Measurements from ENCODE around the gene SLC34A3.
A peak's percentile ranks its signal among the peaks of the same experiment; 100 is the strongest.

The SLC34A3 gene

DNA sequence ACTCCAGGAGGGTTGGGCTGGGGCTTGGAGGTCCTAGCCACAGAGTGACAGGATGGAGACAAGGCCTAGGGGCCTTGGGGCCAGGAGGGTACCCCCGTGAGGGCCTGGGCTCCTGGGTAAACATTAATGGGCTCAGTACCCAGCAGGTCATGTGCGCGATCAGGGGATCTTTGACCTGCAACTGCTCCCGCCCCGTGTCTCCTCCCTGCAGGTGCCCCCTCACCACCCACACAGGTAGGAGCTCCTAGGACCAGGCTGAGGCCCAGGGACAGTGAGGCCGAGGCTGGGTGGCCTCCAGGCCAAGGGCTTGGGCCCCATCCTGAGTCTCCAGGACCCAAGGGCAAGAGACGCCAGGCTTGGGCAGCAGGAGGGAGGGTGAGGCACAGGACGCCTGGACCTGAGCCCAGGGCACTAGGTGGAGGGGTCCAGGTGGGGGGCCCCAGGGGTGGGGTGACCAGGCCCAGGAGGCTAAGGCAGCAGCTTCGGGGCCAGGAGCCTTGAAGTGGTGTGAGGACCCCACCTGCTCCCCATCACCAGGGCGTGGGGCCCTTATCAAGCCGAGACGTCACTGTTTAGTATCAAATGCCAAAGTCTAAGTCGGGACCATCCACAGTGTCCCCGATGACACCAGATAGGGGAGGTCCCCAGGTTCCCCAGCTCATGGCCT is at the start of gene SLC34A3:
TSS of gene SLC34A3 (plus strand) at position 197 of the 667 bp plus-strand sequence. CDS start 802 bp downstream, outside the sequence.
- no peak for DNase-seq

DNA sequence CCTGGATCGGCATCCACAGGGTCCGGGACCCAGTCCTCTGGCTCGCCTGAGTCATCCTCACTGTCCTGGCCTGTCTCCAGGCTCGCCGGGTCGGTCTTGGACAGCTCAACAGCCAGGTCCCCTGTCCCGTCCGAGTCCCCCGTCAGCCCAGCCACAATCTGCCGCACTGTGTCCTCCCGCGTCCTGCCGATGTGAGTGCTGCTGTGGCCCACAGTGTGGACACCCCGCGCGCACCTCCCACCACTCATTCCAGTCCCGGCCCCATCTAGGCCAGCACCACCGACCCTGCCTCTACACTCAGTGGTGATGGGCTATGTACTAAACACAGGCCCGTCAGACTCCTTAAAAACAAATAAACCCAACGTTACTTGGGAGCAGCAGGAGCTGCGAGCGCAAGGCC is 49.0 kb upstream of the SLC34A3 start:
- no peak for DNase-seq

DNA sequence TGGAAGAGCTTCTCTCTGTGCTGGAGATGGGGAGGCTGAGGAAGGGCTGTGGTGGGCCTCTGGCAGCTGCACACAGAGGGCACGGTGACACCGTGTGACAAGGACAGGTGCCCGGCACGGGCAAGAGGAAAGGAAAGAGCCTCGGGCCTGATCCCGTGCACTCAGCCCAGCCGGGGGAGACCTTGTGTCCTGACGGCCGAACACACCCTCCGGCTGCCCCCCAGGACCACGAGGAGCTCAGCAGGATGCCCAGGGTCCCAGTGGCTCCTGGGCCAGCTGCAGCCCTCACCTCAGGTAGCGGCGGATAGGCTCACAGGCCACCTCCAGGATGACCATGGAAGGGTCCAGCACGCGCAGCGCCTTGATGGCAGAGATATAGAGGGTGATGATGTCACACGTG is 47.9 kb upstream of the SLC34A3 start:
- no peak for DNase-seq

DNA sequence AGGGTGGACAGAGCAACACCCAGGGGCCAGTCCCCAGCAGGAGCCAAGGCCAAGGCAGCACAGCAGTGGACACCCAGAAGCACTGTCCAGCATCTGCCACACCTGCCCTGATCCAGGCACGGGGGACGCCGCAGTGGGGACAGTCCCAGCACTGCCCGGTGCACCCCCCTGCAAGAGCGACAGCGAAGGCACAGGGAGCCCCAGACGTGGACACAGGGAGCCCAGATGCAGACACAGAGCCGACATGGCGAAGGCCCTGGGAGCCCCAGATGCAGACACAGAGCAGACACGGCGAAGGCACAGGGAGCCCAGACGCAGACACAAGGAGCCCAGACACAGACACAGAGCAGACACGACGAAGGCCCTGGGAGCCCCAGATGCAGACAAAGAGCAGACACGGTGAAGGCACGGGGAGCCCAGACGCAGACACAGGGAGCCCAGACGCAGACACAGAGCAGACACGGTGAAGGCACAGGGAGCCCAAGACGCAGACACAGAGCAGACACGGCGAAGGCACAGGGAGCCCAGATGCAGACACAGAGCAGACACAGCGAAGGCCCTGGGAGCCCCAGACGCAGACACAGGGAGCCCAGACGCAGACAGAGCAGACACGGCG is 46.6 kb upstream of the SLC34A3 start:
- no peak for DNase-seq

DNA sequence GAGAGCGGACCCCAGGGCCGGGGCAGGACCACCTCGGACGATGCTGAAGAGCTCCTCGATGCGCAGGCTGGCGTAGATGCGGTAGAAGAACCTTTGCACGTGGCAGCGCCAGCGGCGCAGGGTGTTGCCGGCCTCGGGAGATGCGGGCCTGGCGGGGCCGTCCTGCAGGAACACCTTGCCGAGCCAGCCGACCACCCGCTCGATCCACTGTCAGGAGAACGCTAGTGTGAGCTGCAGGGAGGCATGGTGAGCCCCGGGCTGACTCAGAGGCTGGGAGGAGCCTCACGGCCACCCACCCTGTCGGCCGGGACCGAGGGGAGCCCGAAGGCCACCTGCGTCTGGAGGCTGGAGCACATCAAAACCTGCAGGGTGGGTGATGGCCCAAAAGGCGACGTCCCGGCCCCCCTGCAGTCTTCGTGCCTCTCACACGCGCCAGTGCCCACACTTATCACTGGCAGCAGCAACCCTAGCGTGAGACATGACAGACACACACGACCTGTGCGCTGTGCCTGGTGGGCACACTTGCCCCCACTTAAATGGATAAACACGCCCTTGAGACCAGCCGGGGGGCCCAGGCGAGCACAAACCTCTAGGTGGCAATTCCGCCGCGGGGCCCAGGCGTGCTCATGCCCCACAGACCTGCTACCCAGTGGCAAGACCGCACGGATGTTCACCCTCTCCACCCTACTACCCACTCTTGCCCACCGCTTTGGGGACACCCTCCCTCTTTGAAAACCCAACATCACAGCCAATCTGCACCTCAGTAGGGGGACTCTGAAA is 45.6 kb upstream of the SLC34A3 start:
- no peak for DNase-seq

DNA sequence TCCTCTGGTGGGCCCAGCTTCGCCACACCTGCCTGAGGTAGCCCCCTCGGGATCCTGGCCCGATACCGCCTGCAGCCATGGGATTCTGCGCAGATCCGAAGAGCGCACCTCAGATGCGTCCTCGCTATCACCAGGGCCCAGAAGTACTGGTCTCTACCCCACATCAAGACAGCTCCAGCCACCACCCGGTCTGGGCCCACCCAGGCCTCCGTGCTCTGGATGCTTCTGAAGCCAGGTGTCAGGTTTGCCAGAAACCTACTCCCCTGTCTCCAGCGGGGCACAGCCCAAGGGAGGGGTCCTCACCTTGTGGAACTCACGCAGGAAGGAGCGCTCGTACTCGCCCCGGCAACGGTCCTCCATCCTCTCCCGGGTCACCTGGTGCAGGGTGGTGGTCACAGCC is 44.8 kb upstream of the SLC34A3 start:
- DNase-seq: no peak

DNA sequence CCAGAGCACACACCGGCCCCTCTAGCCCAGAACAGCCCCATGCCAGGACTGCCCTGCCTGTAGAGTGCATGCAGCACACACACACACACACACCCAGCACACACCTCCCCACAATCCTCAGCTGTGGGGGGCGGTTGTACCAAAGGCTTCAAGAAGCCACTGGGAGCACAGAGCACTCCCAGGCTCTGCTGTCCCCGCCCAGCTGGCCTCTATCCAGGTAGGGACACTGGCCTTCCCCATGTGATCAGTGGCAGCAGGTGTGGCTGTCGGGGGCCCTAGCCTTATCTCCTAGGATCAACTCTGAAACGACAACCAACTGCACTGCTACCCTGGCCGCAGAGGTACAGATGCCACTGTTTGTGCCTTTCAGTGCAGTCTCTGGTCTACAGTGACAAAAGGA is 44.3 kb upstream of the SLC34A3 start:
- DNase-seq: no peak

DNA sequence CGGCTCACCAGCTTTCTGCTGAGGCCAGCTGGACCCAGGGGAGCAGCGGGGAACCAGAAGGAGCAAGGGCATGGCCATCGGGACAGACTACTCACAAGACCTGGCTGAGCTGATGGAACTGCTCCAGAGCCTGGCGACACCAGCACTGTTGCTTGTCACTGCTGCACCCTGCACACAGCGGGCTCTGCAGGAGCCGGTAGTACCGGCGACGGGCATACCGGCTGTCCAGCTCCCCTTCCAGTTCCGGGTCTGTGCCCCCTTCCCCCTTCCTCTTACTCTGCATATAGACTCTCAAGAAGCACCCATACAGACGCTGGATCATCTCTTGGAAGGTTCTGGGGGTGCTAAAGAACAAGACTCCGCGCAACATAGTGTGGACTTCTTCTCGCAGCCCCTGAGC is 43.3 kb upstream of the SLC34A3 start:
- DNase-seq: no peak

DNA sequence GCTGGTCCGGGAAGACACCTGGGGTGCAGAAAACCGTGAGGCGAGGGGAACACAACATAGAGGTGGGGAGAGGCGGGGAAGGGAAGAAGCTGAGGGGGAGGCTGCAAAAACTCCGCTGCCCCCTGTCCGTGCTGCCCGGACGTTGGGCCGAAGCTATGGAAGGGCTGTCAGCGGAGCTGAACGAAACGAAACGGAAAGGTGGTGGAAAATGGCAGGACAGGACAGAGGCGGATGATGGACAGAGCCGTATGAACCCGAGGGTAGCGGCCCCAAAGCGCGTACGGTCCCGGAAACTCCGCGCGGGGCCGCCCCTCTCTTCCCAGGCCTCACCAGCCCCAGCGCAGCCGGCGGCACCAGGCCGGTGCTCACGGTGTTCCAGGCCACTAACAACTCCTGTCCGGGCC is 42.6 kb upstream of the SLC34A3 start:
- no peak for DNase-seq

DNA sequence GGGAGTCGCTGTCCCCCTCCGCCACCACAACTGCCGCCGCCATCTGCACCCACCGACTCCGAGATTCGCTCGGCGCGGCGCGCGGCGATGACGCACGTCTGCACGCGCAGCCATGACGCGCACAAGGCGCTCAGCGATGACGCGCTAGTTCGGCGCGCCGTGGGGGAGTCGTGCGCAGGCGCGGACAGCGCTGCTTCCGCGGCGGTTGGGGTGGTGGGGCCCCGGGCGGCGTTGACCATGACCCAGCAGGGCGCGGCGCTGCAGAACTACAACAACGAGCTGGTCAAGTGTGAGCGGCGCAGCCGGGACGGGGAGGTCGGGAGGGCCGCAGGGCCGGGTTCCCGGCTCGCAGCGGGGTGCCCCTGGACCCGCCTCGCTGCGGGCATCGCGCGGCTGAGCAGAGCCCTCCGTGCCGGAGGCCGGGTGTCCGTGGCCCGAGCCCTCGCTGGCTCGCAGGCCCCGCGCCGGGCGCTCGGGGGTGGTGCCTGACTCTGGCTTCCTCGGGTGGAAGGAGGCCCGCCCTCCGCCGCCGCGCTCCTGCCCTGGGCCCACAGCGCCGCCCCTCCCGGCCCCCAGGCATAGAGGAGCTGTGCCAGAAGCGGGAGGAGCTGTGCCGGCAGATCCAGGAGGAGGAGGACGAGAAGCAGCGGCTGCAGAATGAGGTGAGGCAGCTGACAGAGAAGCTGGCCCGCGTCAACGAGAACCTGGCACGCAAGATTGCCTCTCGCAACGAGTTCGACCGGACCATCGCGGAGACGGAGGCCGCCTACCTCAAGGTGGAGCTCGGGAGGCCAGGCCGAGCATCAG is 42.0 kb upstream of the SLC34A3 start, which contains the start of the genes ANAPC2 and SSNA1:
TSS of gene ANAPC2 (minus strand) at position 71 of the 807 bp plus-strand sequence. CDS start at position 43, 28 bp downstream.
TSS of gene SSNA1 (plus strand) at position 187 of the 807 bp plus-strand sequence. CDS start at position 238, 51 bp downstream.
- DNase-seq: peak; percentile 90

DNA sequence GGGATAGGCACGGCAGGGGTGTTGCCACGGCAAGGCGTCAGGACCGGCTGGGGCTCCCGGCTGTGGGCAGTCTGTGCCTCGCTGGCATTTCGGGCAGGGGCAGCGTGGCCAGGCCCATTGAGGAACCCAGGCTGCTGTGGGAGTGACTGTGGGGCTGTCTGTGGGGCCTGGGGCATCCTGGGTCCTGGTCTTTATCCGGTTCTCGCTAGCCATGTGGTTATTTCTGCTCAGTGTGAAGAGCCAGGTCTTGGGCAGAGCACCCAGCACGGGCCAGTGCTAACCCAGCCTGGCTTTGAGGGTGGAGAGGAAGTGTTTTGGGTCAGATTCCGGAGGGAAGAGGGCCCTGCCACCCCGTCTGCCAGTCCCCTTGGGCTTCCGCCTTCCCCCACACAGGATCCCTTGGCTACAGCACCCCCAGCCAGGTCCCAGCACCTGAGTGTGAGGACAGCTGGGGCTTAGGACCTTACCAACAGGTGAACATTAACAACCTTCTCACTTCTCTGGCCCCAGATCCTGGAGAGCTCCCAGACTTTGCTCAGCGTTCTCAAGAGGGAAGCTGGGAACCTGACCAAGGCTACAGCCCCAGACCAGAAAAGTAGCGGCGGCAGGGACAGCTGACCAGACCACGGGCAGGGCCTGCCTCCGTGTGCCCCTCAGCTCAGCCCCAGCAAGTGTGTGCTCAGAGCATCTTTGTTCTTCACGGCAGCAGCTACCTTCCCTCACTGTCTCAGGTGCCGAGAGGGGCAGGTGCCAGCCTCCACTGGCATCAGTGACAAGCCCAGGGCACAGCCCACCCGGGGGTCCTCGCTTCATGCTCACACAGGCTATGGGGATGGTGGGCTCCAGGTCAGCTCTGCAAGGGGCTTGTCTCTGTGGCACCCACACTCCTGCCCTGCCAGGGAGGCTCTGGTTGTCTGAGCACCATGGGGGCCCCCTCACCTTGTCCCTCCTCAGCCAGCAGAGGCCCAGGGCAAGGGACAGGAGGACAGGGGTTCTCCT is 41.1 kb upstream of the SLC34A3 start:
- no peak for DNase-seq

DNA sequence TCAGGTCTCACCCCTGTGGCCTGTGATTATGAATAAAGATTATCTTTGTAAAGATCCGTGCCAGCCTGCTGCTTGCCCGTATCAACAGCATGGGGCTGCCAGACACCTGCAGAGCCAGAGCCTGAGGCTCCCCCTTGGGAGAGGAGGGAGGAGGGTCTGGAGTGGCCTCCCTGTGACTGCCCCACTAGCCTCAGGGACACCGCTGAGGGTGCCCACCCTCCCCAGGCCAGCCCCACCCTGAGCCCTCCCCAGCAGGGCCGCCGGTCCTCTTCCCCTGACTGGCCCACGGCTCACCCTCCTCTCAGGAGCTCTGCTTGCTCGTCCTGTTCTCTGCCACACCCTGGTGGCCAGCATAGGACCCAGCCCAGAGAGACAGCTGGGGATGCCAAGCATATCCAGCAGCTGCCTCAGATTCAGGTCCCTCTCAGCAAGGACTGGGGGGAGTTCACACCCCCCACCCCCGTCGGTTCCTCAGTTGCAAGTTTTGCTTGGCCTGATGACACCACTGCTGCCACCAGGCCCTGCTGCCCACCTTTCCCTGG is 40.3 kb upstream of the SLC34A3 start:
- DNase-seq: no peak

DNA sequence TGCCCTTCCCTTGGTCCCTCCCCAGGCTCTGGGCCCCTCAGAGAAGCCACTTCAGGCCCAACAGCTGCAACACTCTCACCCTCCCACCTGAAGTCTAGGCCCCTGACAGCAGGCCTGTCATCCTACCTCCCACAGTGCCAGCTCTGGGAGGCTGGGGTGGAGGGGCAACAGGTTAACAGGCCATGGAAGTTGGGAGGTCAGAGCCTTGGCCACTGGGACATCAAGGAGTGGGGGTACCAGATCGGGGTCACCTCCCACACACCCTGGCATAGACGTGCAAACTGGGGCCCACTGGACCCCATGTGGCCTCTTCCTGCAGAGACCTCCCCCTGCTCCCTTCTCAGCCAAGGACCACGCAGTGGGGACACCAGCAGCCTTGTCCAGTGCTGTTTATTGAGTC is 39.5 kb upstream of the SLC34A3 start:
- DNase-seq: no peak

DNA sequence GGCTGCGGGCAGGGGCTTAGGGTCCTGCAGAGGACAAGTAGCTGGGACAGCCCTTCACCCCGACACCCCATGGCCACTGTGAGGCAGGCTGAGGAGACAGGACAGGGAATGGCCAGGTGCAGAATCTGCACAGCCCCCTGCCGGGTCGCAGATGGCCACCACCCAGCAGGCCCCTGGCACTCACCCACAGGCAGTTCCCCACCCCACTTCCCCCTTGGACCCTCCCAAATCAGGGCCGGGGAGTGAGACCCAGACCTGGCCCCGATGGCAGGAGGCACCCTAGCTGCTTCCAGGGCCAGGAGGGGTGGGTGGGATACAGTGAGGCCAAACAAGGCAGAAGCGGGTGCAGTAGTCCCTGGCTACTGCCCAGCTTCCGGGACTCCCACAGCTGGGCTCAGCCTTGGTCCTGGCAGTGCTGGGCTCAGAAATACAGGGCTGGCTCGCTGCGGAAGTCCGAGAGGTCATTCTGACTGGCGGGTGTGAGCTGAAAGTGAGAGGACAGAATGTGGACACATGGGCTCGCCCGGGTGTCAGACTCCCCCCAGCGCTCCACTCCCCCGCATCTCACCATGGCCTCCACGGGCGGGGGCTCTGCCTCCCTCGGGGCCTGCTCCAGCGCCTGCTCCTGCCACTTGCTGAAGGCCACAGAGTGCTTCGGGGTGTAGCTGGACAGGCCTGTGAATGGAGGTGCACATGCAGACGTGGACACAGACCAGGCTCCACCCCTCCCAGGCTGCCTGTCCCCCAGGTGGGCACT is 38.8 kb upstream of the SLC34A3 start:
- DNase-seq: no peak

DNA sequence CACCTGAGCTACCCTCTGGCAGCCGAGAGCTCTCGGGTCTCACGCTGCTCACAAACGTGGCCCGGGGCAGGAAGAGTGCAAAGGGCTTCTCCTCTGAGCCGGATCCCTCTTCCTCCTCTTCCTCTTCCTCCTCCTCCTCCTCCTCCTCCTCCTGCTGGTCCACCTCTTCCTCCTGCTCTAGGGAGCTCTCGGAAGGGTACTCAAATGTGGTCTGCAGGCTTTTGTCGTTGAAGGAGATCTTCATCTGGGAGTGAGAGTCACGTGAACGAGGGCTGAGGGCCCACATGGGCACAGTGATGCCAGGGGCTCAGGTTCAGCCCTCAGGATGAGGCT is 38.3 kb upstream of the SLC34A3 start:
- no peak for DNase-seq

DNA sequence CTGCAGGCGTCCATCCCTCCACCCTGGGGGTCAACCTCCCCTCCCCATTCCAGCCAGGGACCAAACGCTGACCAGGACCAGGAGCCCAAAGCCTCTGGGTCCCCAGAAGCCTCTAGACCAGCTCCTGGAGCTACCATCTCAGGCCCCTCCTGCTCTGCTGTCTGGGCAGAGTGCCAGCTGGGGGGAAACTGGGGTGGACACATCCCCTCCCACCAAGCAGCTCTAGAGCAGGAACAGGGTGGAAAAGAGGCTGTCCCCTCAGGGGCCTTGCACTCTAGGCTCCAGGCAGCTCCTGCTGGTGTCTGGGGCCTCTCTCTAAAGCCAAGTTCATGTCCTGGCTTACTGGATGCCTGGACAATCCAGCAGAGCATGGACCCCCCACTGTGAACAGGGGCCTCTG is 37.8 kb upstream of the SLC34A3 start:
- DNase-seq: no peak

DNA sequence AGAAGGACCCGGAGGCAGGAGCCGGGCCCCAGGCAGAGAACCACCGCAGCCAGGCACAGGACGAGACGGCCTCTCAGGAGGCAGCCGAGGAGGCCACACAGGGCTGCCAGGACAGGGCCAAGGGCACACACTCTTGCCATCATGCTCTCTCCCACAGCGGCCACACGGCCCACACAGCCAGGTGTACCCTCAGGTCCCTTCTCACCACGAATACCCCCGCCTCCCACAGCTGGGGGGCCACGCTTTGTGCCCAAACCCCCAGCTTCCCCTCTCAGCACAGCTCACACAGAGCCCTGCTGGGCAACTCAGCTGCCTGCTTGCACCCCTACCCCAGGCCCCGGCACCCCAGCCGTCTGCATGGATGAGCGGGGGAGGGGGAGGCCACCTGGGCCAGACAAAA is 36.9 kb upstream of the SLC34A3 start:
- DNase-seq: no peak

DNA sequence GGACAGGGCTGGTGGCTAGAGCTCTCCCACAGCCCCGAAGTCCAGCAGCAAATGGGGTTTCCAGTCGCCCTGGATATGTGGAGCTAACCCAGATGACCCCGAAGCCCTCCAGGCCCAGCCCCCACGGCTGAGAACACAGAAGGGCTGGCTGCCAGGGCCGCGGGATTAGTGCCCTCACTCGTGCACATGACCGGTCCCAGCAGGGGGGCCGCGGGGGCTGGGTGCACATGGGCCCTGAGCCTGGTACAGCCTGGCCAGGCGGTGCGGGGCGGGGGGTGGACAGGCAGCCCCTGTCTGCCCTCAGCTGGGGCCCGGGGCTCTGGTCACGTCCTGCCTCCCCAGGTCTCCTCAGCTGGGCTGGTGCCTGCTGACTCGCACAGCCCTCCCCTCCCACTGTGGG is 36.3 kb upstream of the SLC34A3 start:
- no peak for DNase-seq

DNA sequence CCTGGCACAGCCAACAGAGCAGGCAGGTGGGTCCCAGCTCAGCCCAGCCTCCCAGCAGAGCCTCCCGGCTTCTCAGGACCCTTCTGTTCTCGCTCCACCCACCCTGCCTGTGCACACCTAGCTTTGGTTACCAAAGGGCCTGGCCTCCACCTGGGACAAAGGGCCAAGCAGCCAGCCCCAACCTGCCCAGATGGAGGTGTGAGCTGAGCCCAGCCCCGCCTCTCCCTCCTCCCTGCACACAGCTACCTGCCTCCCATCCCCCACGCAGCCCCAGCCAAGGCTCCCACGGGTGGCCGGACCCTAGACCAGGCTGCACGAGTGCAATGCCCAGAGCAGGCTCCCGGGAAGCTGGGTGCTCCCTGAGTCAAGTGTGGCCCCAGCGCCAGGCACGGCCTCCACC is 35.8 kb upstream of the SLC34A3 start:
- DNase-seq: no peak

DNA sequence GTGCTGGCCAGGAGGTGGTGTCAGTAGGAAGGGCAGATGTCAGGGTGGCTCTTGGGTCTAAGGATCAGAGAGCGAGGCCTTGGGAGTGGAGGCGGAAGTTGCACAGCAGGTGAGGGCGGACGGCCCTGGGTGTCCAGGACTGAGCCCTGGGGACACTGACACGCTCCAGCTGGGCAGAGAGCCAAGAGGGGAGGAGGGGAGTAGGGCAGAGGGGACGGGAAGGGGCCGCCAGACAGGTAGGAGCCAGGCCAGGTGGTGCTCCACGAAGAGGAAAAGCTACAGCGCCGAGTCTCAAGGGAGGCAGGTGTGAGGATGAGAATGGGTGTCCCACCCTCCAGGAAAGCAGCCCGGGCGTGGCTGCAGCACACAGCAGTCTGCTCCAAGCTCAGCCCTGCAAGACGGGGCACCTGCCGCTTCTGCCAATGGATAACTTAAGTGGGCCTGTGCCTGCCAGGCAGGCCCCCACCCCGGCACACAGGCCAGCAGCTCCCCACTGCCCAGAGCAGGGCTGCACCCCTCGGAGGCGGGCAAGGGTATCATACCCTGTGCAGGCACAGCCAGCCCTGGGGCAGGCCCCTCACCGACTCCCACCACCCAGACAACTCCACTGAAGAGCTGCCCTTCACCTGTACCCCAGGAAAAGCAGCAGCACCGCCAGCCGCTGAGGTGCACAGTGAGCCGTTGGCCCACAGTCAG is 35.0 kb upstream of the SLC34A3 start:
- no peak for DNase-seq
